Fibroblast of lung (primary cell): ENCODE results near the gene RHOT1. TPM values are rescaled to one million over a fixed set of nuclear protein-coding genes. Genes with fewer than 3 reads are reported as not detected.

Experiments used
- DNase-seq, 2 donors: peaks; one replicate each; pipeline versions ENCODE4 v3.0.0 to v3.0.0-alpha.2; 2010; ENCODE audit warnings: low read depth in 2 of 2
- H2AFZ ChIP-seq: 2 replicates; pipeline ENCODE4 v1.5.1; 2012; ENCODE audit warnings: low read length, control low read depth, inconsistent platforms
- H3K27ac ChIP-seq: 2 replicates; pipeline ENCODE4 v1.5.1; 2011; ENCODE audit warnings: low read length, control low read depth; ENCODE audit not compliant: insufficient read depth
- H3K27me3 ChIP-seq: 2 replicates; pipeline ENCODE4 v1.5.1; 2011; ENCODE audit warnings: mild to moderate bottlenecking, low read length; ENCODE audit not compliant: control insufficient read depth, insufficient read depth
- H3K36me3 ChIP-seq: 2 replicates; pipeline ENCODE4 v1.5.1; 2011; ENCODE audit warnings: low read length; ENCODE audit not compliant: control insufficient read depth, insufficient read depth
- H3K4me1 ChIP-seq: 2 replicates; pipeline ENCODE4 v1.5.1; 2011; ENCODE audit warnings: low read length; ENCODE audit not compliant: control insufficient read depth, insufficient read depth; ENCODE audit errors: extremely low read depth
- H3K4me2 ChIP-seq: 2 replicates; pipeline ENCODE4 v1.5.1; 2011; ENCODE audit warnings: low read length, control low read depth; ENCODE audit not compliant: insufficient read depth; ENCODE audit errors: extremely low read depth
- H3K4me3 ChIP-seq, 4 experiments: fragments of 200-600 bp in 1 of 4; sonication (generic) in 1 of 4; replicated peaks in 1 of 4; 2 replicates each; pipeline ENCODE4 v1.5.1; 2011 to 2016; ENCODE audit warnings: low read length in 4 of 4, low read depth in 3 of 4, mild to moderate bottlenecking in 3 of 4, control low read depth in 2 of 4, inconsistent platforms in 1 of 4, mixed read lengths in 1 of 4; ENCODE audit not compliant: insufficient read depth in 1 of 4; ENCODE audit errors: control extremely low read depth in 1 of 4
- H3K79me2 ChIP-seq: 2 replicates; pipeline ENCODE4 v1.5.1; 2012; ENCODE audit warnings: mild to moderate bottlenecking, low read length, inconsistent platforms; ENCODE audit not compliant: control insufficient read depth, insufficient read depth
- H3K9ac ChIP-seq: 2 replicates; pipeline ENCODE4 v1.5.1; 2011; ENCODE audit warnings: mild to moderate bottlenecking, low read length, control low read depth; ENCODE audit not compliant: insufficient read depth
- H3K9me3 ChIP-seq: 2 replicates; pipeline ENCODE4 v1.5.1; 2012; ENCODE audit warnings: low read depth, low read length; ENCODE audit not compliant: control insufficient read depth, insufficient read depth
- H4K20me1 ChIP-seq: 2 replicates; pipeline ENCODE4 v1.5.1; 2011; ENCODE audit warnings: low read length; ENCODE audit not compliant: control insufficient read depth, insufficient read depth; ENCODE audit errors: extremely low read depth
- EZH2 ChIP-seq: IDR thresholded peaks from 2 replicates; pipeline ENCODE4 v1.5.1; 2012; ENCODE audit warnings: low read length, control low read depth, mild to moderate bottlenecking; ENCODE audit errors: missing control alignments
- polyA plus RNA-seq, 2 donors: library from polyadenylated mRNA; depleted of rRNA in 1 of 2; stranded (reverse) in 1 of 2; unstranded in 1 of 2; fragments of >200 nt; gene quantifications; 2 replicates each; pipeline ENCODE4 v1.2.1, GENCODE V29; 2011 to 2012; ENCODE audit warnings: missing spikeins in 1 of 2
- total RNA-seq: library from RNA; depleted of rRNA; stranded (reverse); fragments of >200 nt; gene quantifications from 2 replicates; pipeline ENCODE4 v1.2.1, GENCODE V29; 2014
- TF ChIP-seq, protein P1 (sequence below), 2 donors: IDR thresholded peaks in 1 of 2; conservative IDR thresholded peaks in 1 of 2; 1 replicate in 1 of 2; 2 replicates in 1 of 2; pipeline ENCODE4 v1.5.1; 2011 to 2012; ENCODE audit warnings: low read length in 2 of 2, control low read depth in 1 of 2, inconsistent platforms in 1 of 2, low read depth in 1 of 2, mild to moderate bottlenecking in 1 of 2

RHOT1 gene
- total and polyA plus RNA-seq, 2 donors (not counting 1 experiment from before 2014, with no cell fraction given), result 45.6 to 58.8 TPM

DNA sequence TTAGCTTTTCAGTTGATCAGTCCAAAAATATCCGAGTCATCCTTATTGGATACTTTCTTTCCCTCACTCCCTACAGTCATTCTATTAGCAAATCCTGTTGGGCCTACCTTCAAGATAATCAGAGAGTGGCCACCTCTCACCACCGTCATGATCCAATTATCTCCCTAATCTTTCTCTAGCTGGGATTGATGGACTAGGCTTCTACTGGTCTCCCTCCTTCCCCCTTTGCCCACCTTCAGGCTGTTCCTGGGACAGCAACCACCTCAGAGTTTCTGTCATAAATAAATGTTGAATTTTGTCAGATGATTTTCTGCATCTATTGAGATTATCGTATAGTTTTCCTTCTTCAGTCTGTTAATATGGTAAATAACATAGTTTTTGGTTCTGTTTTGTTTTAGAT is 107.2 kb downstream of the RHOT1 start:
- no peak for DNase-seq
- Histone ChIP-seq H4K20me1 (no peaks in the 10 kb centered on the region), H3K27me3 (no peaks in the 10 kb centered on the region), H3K9ac (no peak overlapping the region), H3K79me2 (no peaks in the 10 kb centered on the region), H3K9me3 (no peaks in the 10 kb centered on the region), H3K36me3 (no peaks in the 10 kb centered on the region), H3K4me1 (no peaks in the 10 kb centered on the region), H3K4me2 (no peak overlapping the region), H3K4me3 (no peak overlapping the region), H2AFZ (no peak overlapping the region), H3K27ac (no peak overlapping the region)
- no peak for TF ChIP-seq EZH2
- TF ChIP-seq, protein P1, sequence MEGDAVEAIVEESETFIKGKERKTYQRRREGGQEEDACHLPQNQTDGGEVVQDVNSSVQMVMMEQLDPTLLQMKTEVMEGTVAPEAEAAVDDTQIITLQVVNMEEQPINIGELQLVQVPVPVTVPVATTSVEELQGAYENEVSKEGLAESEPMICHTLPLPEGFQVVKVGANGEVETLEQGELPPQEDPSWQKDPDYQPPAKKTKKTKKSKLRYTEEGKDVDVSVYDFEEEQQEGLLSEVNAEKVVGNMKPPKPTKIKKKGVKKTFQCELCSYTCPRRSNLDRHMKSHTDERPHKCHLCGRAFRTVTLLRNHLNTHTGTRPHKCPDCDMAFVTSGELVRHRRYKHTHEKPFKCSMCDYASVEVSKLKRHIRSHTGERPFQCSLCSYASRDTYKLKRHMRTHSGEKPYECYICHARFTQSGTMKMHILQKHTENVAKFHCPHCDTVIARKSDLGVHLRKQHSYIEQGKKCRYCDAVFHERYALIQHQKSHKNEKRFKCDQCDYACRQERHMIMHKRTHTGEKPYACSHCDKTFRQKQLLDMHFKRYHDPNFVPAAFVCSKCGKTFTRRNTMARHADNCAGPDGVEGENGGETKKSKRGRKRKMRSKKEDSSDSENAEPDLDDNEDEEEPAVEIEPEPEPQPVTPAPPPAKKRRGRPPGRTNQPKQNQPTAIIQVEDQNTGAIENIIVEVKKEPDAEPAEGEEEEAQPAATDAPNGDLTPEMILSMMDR (conservative IDR thresholded peaks at IDR 0.05 in 1 of 2, IDR thresholded peaks at IDR 0.05 in 1 of 2; ENCODE audit: low read depth in 1 of 2, low read length in 2 of 2), result no peak

DNA sequence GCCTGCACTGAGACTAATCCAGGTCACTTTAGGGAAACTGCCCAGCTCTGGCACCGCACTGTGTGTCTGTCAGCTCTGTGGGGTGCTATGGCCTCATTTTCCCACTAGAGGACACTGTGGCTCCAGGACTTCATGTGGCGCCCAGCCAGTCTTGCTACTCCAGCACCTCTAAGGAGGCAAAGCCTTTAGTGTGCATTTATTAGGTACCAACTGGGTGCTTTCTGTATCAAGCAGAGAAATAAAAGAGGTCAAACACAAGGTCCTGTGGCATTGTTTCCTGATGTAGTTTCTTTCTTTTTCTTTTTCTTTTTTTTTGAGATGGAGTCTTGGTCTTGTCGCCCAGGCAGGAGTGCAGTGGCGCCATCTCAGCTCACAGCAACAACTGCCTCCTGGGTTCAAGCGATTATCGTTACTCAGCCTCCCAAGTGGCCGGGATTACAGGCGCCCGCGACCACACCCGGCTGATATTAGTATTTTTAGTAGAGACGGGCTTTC is 110.9 kb downstream of the RHOT1 start:
- DNase-seq, result peak; percentile 56 to 76
- Histone ChIP-seq H2AFZ (no peak overlapping the region), H3K9me3 (no peaks in the 10 kb centered on the region)

DNA sequence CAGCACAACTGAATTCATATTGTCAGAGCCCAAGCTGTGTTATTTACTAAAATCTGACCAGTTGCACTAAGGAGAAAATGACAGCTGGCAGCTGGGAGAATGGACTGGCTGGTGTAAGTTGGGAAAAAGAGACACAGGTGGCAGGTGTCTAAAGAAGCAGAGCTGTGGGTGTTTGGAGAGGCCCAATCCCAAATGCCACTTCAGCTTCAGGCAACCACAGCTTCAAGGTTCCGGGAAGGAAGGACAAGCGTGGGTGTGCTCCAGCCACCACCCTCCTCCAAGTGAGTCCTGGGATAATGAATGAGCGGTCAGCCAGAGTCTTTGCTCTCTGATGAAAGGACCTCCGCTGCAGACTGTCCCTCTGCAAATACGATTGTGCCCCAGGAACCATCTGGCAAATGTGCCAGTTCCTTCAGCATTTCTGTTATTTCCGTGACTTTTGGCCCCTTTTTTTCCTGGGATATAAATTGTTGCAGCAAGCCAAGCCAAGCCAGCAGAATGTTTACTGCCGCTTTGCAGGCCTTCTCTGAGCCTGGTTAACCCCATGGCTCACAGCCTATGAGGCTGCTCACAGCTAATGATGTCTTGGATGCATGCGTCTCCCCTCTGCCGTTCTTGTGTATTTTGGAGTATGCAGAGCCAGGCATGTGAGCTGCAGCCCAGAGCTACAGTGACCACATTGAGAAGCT is 113.9 kb downstream of the RHOT1 start:
- Histone ChIP-seq H3K27me3 (no peaks in the 10 kb centered on the region), H3K4me2 (peak overlapping the region; percentile 50), H3K9me3 (no peaks in the 10 kb centered on the region), H4K20me1 (no peaks in the 10 kb centered on the region), H3K9ac (no peak overlapping the region), H3K4me3 (no peak overlapping the region), H3K79me2 (no peaks in the 10 kb centered on the region), H3K4me1 (peaks cover 9% of the 10 kb centered on the region), H3K27ac (no peak overlapping the region), H3K36me3 (no peaks in the 10 kb centered on the region), H2AFZ (no peak overlapping the region)
- TF ChIP-seq EZH2, result no peak
- TF ChIP-seq, protein P1 (conservative IDR thresholded peaks at IDR 0.05 in 1 of 2, IDR thresholded peaks at IDR 0.05 in 1 of 2; ENCODE audit: low read depth in 1 of 2, low read length in 2 of 2), result no peak
- DNase-seq, result peak; percentile 37 to 67

More for the DNA sequence above, 110.9 kb downstream of the RHOT1 start:
- Histone ChIP-seq H3K4me1 (peaks cover 7% of the 10 kb centered on the region), H4K20me1 (no peaks in the 10 kb centered on the region), H3K4me2 (no peak overlapping the region), H3K27me3 (no peaks in the 10 kb centered on the region), H3K27ac (no peak overlapping the region), H3K4me3 (no peak overlapping the region), H3K36me3 (no peaks in the 10 kb centered on the region), H3K79me2 (no peaks in the 10 kb centered on the region), H3K9ac (no peak overlapping the region)
- TF ChIP-seq EZH2, result no peak
- TF ChIP-seq, protein P1 (conservative IDR thresholded peaks at IDR 0.05 in 1 of 2, IDR thresholded peaks at IDR 0.05 in 1 of 2; ENCODE audit: low read depth in 1 of 2, low read length in 2 of 2), result peak; percentile 98 to 100
